CD4-positive, alpha-beta T cell treated with Interleukin-6 for 4 hours (primary cell): ENCODE measurements around the gene CD109.
A peak's percentile ranks its signal among the peaks of the same experiment; 100 is the strongest.
"Not testable (repeated sequence)": the region's sequence is repeated elsewhere in the genome, so short reads cannot be mapped to it uniquely, and the experiment has no call there.

ENCODE experiments used
- DNase-seq: peaks from one replicate; pipeline ENCODE4 v3.0.0-alpha.2; 2020; ENCODE audit warnings: mixed read lengths

Gene CD109

DNA sequence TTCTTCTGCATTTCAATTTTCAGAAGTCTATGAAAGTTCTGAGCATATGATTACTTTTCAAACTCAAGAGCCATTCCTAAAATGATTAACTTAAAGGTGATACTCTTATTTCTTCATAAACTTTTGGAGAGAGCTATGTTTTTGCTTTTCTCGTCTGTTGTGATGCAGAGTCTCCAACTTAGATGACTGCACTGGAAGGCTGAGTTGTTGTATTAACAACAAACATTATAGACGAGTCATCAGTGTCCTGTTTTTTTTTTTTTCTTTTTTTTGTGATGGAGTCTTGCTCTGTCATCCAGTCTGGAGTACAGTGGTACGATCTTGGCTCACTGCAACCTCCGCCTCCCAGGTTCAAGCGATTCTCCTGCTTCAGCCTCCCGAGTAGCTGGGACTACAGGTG, 101.9 kb downstream of the CD109 start:
- no peak for DNase-seq

DNA sequence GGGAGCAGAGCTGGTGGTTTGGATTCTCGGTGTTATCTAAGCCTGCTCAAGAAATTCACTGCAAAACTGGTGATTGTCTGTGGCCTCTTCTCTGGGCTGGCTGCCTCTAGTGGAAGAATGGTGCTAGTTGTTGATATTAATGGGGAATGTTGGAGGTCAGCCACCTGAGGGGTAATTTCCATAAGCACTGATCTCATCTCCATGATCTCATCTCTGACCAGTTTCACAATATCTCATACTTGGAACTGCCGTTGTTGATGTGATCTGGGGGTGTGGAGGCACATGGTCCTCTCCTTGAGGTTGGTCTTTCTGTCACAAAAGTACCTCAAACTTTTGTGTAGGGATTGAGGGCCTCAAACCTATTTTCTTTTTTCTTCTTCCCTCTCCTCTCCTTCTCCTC, 102.6 kb downstream of the CD109 start:
- DNase-seq, result no peak

DNA sequence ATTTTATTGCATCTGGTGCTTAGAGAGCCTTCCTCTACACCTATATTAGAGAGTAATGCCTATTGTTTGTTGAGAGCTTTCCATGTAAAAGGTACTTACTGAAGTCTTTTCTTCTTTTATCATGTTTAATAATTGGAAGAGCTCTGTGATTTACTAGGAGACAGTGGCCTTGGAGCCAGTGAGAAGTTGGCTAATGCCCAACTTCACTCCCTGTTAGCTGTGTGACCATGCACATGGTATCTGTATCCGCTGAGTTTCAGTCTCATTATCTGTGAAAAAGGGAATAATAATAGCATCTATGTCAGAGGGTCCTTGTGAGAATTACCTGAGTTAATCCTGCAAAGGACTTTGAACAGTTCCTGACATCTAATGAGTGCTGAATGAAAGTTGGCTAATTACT, 105.0 kb downstream of the CD109 start:
- no peak for DNase-seq

DNA sequence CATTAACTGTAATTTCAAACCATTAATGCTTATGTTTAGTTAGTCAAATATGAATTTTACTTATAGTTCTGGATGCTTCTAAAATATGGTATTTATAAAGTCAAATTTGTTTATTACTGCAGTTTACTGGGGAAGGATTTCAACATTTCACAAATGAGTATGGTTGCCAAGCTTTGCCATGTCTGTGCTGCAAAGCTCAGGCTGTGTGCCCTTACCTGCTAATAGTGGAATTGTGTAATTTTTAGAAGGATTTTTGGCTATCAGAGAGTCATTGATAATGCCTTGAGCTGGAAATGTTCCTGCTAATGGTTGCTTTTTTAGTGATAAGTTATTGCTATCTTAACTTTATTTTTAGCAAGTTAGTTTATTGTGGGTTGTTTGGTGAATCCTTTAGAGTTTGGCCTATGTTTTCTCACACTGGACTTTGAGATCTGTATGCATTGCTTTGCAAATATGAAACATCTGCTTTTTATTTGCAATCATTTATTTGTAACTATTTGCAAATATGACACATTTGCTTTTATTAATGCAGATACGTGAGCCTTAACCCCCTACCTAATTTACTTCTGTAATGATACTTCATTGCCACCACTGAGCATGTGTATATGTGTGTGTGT, 105.8 kb downstream of the CD109 start:
- DNase-seq, result no peak

DNA sequence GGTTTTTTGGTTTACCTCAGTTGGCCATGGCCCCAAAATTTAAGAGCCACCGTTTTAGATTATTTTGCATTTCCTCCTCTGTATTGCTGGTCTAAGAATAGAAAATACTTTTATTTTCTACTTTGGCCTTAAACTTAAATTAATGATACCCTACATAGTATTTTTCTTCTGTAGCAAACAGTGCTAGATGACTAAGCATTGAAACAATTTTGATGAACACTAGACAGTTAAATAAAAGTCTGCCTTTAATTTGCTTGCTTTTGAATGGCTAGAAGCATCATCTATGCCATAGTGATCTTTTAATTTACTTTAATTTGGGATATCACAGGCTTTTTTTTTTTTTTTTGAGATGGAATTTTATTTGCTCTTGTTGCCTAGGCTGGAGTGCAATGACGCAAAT, 106.4 kb downstream of the CD109 start:
- no peak for DNase-seq

DNA sequence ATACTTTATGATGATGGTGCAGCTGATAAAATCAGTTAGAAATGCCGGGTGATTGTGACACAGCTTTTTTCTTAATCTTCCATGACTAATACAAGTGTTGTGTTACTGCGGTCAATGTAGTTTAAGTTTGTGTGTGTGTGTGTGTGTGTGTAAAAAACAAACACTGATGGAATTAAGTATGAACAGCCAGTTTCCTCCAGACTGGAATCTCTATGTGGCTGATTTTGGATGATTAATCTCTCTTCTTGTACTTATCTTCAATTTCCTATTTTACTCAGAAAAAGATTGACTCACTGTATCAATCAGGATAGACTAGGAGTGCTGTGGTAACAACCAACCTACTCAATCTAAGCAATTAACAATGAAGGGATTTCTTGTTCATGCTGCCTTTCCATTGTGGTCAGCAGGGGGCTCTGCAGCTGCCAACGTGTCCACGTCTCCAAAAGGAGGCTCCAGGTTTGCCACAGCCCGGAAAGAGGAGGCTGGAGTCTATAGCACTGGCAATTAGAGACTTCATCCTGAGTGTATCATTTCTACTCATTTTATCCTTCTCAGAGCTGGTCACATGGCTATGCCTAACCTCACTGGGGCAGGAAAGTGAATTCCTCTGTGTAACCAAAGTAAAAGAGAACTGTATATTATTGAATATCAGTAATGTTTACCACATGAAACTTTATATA, 107.7 kb downstream of the CD109 start:
- DNase-seq, result no peak

DNA sequence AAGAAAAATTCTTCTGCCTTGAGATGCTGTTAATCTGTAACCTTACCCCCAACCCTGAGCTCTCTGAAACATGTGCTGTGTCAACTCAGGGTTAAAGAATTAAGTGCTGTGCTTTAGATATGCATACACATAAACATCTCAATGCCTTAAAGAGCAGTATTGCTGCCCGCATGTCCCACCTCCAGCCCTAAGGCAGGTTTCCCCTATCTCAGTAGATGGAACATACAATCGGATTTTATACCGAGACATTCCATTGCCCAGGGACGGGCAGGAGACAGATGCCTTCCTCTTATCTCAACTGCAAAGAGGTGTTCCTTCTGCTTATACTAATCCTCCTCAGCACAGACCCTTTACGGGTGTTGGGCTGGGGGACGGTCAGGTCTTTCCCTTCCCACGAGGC, 109.2 kb downstream of the CD109 start:
- DNase-seq, result not testable (repeated sequence)

DNA sequence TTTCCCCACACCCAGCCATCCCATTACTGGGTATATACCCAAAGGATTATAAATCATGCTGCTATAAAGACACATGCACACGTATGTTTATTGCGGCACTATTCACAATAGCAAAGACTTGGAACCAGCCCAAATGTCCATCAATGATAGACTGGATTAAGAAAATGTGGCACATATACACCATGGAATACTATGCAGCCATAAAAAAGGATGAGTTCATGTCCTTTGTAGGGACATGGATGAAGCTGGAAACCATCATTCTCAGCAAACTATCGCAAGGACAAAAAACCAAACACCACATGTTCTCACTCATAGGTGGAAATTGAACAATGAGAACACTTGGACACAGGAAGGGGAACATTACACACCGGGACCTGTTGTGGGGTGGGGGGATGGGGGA, 110.0 kb downstream of the CD109 start:
- not testable (repeated sequence) for DNase-seq

DNA sequence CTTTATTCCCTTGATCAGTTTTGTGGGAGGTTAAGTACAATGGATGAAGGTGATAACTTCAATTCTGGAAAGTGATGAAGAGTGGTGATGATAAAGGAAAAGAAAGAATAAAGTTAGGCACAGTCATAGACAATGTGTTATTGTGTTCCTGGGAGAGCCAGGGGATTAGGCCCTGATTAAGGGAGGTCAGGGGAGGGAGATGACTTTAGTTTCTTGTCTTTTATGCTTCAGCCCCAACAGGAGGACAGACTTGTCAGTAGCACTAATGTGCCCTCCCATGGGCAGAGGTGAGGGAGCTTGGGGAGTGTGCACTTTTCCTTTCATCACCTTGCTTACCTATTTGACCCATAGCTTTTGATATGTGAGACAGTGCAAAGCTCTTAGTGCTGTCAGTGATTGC, 115.7 kb downstream of the CD109 start:
- DNase-seq, result no peak

DNA sequence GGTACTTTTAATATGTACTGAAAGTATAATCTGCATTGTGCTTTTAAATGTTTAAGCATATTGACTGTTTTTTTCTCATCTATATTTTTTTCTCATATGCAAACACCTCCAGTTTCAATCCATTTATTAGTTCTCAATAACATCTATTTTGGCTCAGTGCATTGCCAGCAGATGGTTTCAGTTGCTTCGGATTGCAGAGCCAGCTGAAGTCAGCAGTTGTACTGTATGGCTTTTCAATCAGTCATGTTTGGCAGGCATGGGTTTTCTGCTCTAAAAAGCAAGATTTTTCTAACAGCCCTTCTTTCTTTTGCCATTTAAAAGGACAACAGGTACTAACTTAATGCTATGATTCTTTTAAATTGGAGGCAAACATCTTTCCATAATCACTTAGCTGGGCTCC, 121.2 kb downstream of the CD109 start:
- DNase-seq, result no peak

DNA sequence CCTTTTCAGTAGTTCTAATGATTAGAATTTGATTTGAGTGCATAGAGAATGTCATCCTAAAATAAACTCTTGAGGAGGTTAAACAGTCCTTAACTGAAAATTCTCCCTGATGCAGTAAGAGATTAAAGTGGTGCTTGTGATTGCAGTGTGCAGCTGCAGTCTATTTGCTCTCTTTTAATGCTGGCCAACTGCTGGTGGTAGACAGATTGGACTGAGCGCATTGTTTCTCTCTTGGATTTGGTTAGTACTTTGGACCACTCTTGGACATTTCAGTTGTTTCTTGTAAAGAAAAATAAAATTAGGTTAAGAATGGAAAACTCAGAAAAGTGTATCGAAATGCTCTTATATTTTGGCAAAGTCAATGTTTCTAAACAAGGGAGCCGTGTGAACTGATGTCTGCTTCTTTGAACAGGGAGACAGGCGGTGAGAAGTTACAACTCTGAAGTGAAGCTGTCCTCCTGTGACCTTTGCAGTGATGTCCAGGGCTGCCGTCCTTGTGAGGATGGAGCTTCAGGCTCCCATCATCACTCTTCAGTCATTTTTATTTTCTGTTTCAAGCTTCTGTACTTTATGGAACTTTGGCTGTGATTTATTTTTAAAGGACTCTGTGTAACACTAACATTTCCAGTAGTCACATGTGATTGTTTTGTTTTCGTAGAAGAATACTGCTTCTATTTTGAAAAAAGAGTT, 127.2 kb downstream of the CD109 start:
- DNase-seq, result no peak

DNA sequence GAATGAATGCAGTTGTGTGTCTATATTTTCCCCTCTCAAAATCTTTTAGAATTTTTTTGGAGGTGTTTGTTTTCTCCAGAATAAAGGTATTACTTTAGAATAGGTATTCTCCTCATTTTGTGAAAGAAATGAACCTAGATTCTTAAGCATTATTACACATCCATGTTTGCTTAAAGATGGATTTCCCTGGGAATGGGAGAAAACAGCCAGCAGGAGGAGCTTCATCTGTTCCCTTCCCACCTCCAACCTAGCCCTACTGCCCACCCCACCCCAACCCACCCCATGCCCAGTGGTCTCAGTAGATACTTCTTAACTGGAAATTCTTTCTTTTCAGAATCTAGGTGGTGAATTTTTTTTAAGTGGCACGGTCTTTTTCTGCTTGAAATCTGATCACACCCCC, 127.8 kb downstream of the CD109 start:
- DNase-seq, result no peak

DNA sequence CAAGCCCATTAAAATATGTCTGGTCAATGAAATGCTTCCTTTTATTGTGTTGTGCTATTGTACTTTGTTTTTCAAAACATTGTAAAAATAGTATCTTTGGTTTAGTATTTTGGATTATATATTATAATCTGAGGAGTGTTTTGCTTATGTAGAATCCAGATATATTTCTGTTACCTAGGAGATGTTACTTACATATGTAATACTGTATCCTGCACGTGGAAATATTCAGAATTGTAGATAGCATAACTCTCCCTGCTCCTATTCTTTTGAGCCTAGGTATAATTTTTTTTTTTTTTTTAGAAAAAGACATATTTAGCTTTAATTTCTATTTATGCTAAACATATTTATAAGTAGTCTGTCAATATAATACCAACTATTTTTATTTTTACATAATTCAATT, 130.6 kb downstream of the CD109 start:
- DNase-seq, result no peak

DNA sequence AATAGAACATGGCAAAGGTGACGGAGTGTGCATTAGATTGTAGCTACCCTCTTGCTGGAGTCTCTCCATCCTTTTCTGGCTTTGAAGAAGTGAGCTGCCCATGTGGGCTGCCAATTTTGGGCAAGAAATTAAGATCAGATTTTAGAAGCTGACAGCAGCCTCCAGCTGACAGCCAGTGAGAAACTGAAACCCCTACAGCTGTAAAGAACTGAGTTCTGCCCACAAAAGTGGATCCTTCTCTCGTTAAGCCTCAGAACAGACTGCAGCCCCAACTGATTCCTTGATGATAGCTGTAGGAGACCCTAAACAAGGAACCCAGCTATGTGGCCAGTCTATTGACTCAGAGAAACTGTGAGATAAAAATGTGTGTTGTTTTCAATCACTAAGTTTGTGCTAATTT, 134.1 kb downstream of the CD109 start:
- no peak for DNase-seq

DNA sequence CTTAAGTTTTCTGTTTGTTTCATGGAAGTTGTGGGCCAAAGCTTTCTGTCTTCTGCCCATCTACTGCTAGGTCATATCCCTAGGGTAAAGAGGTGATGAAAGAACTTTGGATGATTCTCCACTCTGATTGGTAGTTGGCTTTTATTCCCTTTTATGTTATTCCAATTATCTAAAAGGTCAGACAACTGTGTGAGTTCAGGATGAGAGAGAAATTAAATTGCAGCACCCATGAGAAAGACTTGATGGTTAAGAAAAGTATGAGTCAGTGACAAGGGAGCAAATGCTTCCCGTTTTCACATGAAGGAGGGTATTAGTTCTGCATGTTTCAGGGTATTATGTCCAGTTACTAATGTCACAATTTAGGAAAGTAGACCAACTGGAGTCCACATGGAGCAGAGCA, 136.3 kb downstream of the CD109 start:
- no peak for DNase-seq

DNA sequence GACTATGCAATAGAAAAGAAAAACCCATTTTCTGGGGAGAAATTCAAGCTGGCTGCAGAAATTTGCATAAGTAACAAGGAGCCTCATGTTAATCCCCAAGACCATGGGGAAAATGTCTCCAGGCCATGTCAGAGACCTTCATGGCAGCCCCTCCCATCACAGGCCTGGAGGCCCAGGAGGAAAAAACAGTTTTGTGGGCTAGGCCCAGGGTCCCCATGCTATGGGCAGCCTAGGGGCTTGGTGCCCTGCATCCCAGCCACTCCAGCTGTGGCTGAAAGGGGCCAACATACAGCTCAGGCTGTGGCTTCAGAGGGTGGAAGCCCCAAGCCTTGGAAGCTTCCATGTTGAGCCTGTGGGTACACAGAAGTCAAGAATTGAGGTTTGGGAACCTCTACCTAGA, 148.7 kb downstream of the CD109 start:
- not testable (repeated sequence) for DNase-seq

DNA sequence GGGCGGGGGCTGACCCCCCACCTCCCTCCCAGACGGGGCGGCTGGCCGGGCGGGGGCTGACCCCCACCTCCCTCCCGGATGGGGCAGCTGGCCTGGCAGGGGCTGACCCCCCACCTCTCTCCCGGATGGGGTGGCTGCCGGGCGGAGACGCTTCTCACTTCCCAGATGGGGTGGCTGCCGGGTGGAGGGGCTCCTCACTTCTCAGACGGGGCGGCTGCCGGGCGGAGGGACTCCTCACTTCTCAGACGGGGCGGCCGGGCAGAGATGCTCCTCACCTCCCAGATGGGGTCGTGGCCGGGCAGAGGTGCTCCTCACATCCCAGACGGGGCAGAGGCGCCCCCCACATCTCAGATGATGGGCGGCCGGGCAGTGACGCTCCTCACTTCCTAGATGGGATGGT, 155.0 kb downstream of the CD109 start:
- DNase-seq, result not testable (repeated sequence)

DNA sequence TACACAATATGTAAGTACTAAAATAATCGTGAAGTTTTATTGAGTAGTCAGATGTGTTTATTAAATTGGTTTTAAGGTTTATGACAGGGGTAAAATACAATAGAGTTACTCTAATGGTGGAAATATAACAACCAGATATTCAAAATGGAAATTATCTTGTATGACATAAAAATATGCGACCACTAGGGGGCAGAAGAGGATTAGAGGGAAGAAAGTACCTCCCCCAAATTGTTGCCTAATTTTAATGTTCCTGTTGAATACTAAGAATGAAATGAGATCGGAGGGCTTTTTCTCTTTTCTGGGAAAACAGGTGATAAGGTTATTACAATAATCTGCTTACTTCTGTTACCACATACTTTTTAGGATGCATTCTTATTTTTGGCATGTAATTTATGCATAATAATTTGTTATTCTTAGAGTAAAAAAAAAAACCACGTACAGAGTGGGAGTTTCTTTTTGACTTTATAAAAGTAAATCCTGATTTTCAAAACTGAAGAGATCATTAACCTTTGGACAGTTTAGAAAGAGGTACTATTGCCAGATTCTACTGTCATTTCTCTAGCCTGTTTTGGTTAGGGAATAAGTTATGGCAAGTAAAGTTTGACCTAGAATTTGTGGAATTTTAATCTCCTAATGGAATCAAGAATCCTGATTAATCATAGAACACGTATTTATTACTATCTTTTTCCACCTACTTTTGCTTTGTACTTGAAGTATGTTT, 159.2 kb downstream of the CD109 start:
- peak; percentile 23 for DNase-seq

DNA sequence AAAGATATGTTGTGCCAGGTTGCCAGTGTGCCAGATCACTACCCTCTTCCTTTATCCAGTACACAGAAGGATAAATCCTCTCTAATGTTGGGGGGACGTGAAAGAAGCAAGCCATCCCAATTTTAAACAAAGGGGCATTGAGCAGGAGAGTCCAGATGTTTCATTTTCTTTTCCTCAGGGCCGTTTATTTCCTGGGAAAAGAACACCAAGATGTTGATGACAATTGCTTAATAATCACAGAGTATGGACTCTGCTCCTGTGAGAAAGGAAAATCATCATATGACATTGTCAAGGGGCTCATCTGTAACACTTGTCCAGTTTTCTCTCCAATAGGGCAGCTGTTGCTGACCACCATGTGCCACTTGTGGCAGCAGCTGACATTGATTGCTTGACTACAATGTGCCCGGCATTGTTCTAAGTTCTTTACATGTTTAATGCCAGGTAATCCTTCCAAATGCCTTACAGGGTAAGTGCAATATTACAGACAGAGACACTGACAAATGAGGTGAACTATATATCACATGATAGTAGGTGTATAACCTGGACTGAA, 161.4 kb downstream of the CD109 start:
- DNase-seq, result no peak

DNA sequence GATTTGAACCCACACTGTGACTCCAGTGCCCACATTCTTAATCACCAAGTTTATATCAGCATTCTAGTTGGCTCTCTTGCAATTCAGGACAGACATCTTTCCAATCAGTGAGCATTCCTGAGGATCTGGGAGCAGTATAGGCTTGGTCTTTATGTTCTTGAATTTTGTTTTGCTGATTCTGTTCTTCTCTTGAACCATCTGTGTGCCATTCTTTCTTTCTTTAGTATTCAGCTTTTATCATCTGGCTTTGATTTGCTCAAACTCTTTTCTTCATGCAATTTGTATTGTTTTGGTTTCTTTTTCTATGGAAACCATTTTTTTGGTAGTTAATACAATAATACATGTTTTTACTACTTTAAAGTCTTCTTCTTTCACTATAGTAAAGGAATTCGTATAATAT, 162.4 kb downstream of the CD109 start:
- no peak for DNase-seq

DNA sequence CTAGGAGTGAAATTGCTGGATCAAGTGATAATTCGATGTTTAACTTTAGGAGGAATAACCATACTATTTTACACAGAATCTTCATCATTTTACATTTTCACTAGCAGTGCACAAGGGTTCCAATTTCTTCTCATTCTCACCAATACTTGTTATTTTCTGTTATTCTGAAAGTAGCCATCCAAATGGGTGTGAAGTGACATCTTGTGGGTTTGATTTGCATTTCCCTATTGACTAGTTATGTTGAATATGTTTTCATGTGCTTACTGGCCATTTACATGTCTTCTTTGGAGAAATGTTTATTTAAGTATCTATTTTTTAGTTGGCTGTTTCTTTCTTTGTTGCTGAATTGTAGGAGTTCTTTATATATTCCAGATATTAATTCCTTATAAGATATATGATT, 164.3 kb downstream of the CD109 start:
- no peak for DNase-seq

DNA sequence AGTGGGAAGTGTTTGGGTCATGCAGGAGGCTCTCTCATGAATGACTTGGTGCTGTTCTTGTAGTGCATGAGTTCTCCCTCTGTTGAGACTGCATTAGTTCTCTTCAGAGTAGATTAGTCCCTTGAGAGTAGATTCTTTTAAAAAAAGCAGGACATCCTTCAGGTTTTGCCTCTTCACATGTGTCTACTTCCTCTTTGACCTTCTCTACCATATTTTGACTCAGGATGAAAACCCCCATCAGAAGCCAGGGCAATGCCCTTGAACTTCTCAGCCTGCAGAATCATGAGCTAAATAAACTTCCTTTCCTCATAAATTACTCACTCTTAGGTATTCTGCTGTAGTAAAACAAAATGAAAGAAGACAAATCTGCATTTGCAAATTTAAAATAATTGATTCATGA, 170.3 kb downstream of the CD109 start:
- DNase-seq, result no peak

DNA sequence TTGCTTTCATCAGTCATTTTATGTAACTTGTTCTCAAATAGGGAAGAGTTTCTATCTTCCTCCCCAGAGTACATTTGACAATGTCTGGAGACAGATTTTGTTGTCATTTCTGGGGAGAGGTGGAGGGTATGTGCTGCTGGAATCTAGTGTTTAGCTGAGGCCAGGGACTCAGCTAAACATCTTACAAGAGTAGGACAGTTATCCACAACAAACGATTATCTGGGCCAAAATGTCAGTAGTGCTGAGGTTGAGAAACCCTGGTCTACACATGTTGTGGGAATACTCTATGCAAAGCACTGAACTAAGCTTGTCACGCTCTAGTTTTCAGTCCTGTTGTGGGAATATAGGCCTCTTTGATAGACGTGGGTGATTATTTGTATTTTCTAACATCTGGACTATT, 171.4 kb downstream of the CD109 start:
- DNase-seq, result no peak

DNA sequence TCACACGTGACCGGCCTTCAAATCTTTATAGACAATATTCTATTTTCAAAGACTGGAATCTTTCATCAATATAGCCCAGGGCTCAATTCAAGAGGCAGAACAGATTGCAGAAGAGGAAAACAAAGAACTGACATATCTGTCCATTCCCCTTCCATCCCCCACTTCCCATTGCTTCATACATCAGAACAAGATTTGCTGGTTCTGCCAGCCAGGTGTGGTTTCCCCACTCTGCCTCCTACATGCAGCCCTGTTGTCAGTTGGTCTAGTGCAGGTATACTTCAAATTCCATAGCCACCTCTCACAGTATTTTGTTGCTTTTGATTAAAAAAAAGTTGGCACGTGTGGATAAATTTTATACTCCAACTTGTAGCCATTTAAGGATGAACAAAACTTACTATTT, 174.9 kb downstream of the CD109 start:
- no peak for DNase-seq
